ENCODE measurements around the gene LCN12.

The LCN12 gene

DNA sequence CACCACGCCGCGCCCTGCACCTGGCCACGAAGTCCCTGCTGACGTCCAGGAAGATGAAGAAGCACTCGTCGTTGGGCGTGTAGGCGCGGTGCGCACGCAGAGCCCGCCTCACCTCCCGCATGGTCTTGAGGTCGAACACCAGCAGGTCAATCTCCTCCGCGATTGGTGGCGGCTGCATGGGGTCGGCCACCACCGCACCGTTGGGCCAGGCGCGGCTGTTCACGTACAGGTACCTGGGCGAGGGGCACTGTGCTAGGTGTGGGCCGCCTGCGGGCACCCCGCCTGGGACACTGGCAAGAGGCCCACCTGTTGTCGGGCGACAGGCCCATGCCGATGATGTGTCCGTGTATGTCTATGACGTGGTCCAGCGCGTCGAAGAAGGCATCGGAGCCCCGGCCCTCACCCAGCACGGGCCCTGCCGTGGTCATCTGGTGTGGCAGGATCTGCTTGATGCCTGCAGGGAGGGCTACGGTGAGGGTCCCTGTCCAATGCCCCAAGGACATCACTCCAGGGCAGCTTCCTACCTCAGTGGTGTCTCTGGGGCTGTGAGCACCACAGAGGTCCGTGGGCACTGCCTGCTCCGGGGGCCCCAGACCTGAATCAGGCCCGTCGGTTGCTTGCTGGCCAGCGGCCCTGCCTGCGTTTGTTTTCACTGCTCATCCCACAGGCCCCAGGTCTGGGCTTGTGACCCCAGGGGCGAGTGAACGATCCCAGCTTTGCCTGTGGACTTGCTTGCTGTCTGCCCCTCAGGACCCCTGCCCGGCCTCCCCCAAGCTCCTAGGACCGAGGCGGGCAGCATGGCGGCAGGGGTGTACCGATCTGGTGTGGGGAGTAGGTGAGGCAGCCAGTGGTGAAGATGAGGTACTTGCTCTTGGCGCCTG is 10.6 kb upstream of the LCN12 start:
- no peak overlapping the region for H3K4me3 ChIP-seq
- peaks cover 30% of the 10 kb centered on the region; the same call in 1 of the 2 replicates for H3K36me3 ChIP-seq (ENCODE audit: insufficient read depth, low read length)
- H3K9me3 ChIP-seq (ENCODE audit: low read depth, low read length), result no peaks in the 10 kb centered on the region
- H3K9ac ChIP-seq (ENCODE audit: insufficient read length), result no peak overlapping the region
- TF ChIP-seq FOXP2 (optimal IDR thresholded peaks at IDR 0.05; ENCODE audit: control extremely low read depth, extremely low read length, insufficient read depth), result no peak
- no peak for TF ChIP-seq EZH2 (IDR thresholded peaks at IDR 0.05)
- no peak for TF ChIP-seq POLR2AphosphoS5 (IDR thresholded peaks at IDR 0.05; ENCODE audit: borderline replicate concordance, low read depth, low read length)
- DNase-seq (ENCODE audit: low read depth, low spot score), result no peak
- H3K27ac ChIP-seq, result no peak overlapping the region

DNA sequence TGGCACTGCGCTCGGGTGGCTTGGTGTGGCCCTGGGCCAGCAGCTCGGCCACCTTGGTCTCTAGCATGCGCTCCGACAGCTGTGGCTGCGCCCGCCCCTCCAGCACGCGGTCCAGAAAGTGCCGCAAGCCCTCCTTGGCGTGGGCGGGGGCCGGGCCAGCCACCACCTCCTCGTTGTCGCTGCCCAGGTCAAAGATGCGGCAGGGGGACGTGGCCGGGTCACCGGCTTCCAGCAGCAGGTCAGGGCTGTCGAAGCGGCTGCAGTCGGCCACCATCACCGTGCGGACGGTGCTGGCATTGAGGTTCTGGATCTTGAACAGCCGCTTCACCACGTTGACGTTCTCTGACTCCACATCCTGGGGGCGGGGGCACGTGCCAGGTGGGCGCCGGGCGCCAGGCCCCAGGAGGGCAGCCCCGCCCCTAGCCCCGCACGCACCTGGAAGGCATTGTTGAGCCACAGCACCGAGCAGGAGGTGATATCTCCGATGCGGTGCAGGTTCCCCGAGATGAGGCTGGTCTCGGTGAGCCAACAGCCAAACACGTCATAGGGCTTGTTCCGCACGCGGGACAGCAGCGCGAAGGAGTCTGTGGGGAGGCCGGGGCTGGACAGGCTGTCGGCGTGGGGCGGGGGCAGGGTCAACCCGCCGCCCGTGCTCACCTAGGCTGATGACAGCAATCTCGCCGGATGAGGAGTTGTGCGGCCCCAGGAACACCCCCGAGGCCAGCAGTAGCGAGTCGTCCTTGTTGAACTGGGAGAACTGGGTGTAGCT is 9.8 kb upstream of the LCN12 start:
- Histone ChIP-seq H3K36me3 (ENCODE audit: insufficient read depth, low read length) (peaks cover 30% of the 10 kb centered on the region; the same call in 1 of the 2 replicates), H3K9ac (ENCODE audit: insufficient read length) (no peak overlapping the region), H3K4me3 (no peak overlapping the region), H3K9me3 (ENCODE audit: low read depth, low read length) (no peaks in the 10 kb centered on the region), H3K27ac (no peak overlapping the region)
- TF ChIP-seq FOXP2 (optimal IDR thresholded peaks at IDR 0.05; ENCODE audit: control extremely low read depth, extremely low read length, insufficient read depth), result no peak
- TF ChIP-seq EZH2 (IDR thresholded peaks at IDR 0.05), result no peak
- TF ChIP-seq POLR2AphosphoS5 (IDR thresholded peaks at IDR 0.05; ENCODE audit: borderline replicate concordance, low read depth, low read length), result no peak
- no peak for DNase-seq (ENCODE audit: low read depth, low spot score)

DNA sequence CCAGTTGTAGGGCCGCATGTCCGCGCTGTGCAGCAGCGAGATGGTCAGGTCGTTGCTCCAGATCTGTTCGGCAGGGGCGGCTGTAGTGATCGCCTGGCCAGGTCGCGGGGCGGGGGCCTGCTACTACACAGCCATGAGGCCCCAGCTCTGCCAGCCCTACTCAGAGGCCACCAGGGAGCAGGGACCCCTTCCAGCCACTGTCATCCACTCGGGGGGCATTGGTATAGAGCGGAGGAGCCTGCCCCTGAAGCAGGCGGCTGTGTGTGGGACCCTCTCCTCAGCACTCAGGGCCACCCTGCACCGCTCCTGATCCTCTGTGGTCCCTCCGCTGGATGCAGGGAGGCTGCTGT is 9.2 kb upstream of the LCN12 start:
- no peak for TF ChIP-seq EZH2 (IDR thresholded peaks at IDR 0.05)
- TF ChIP-seq FOXP2 (optimal IDR thresholded peaks at IDR 0.05; ENCODE audit: control extremely low read depth, extremely low read length, insufficient read depth), result no peak
- TF ChIP-seq POLR2AphosphoS5 (IDR thresholded peaks at IDR 0.05; ENCODE audit: borderline replicate concordance, low read depth, low read length), result no peak
- DNase-seq (ENCODE audit: low read depth, low spot score), result no peak
- Histone ChIP-seq H3K36me3 (ENCODE audit: insufficient read depth, low read length) (peaks cover 30% of the 10 kb centered on the region; the same call in 1 of the 2 replicates), H3K9ac (ENCODE audit: insufficient read length) (no peak overlapping the region), H3K27ac (no peak overlapping the region), H3K4me3 (peak overlapping the region; percentile 88), H3K9me3 (ENCODE audit: low read depth, low read length) (no peaks in the 10 kb centered on the region)

DNA sequence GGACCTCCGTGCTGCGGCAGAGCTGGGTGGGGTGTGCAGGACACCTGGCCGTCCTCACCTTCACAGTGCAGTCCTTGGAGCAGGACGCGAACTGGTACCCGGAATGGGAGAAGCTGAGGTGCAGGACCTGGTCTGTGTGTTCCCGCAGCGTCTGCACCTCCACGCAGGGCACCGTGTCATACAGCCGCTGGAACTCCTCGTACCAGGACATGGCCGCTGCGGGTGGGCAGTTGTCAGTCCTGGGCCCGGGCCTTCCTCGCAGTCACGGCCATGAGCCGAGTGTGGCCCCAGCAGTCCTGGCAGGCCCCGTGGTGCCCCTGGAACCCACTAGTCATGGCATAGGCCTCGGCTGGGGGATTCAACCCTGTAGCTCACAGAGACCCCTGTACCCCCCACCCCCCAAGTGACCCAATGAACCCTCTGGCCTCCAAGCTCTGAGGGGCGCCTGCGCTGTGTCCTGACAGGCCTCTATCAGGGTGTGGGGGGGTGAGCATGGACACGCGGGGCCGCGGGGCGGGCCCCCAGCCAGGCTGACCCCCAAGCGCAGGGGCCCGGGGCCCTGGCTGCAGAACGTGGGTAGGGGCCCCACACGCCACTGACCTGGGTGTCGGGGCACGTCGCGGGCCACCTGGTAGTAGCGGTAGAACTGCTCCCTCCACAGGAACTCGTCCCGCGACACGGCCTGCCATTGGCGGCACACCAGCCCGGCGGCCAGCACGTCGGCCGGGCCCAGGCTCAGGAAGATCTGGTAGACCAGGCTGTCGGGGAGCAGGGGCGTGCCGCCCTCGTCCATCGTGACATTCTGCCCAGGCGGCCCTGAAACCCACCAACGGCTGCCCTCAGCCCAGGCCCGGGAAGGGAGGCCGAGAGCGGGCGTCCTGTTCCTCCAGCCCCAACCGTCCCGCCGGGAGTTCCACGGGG is 8.5 kb upstream of the LCN12 start:
- Histone ChIP-seq H3K4me3 (peak overlapping the region; percentile 88), H3K9me3 (ENCODE audit: low read depth, low read length) (no peaks in the 10 kb centered on the region), H3K36me3 (ENCODE audit: insufficient read depth, low read length) (peaks cover 30% of the 10 kb centered on the region; the same call in 1 of the 2 replicates), H3K9ac (ENCODE audit: insufficient read length) (peak overlapping the region; percentile 86), H3K27ac (no peak overlapping the region)
- no peak for DNase-seq (ENCODE audit: low read depth, low spot score)
- no peak for TF ChIP-seq FOXP2 (optimal IDR thresholded peaks at IDR 0.05; ENCODE audit: control extremely low read depth, extremely low read length, insufficient read depth)
- TF ChIP-seq POLR2AphosphoS5 (IDR thresholded peaks at IDR 0.05; ENCODE audit: borderline replicate concordance, low read depth, low read length), result peak; percentile 36; the same call in 1 of the 2 replicates
- no peak for TF ChIP-seq EZH2 (IDR thresholded peaks at IDR 0.05)

DNA sequence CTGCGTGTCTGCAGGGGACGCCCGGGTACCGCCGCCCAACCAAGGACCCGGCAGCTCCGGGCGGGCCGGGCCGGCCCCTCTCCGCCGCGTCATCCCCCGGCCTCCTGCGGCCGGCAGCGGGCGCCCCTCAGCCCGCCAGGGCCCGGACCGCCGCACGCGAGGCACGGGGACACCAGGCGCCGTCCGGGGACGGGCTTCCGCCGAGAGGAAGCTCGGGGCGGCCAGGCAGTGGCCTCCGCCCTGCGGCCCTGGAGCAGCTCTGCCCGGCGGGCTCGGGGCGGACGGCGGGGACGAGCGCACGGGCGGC is 7.9 kb upstream of the LCN12 start:
- H3K9me3 ChIP-seq (ENCODE audit: low read depth, low read length), result no peaks in the 10 kb centered on the region
- DNase-seq (ENCODE audit: low read depth, low spot score), result no peak
- H3K4me3 ChIP-seq, result peak overlapping the region; percentile 88
- H3K9ac ChIP-seq (ENCODE audit: insufficient read length), result peak overlapping the region; percentile 86
- peaks cover 30% of the 10 kb centered on the region; the same call in 1 of the 2 replicates for H3K36me3 ChIP-seq (ENCODE audit: insufficient read depth, low read length)
- TF ChIP-seq POLR2AphosphoS5 (IDR thresholded peaks at IDR 0.05; ENCODE audit: borderline replicate concordance, low read depth, low read length), result no peak
- H3K27ac ChIP-seq, result no peak overlapping the region

DNA sequence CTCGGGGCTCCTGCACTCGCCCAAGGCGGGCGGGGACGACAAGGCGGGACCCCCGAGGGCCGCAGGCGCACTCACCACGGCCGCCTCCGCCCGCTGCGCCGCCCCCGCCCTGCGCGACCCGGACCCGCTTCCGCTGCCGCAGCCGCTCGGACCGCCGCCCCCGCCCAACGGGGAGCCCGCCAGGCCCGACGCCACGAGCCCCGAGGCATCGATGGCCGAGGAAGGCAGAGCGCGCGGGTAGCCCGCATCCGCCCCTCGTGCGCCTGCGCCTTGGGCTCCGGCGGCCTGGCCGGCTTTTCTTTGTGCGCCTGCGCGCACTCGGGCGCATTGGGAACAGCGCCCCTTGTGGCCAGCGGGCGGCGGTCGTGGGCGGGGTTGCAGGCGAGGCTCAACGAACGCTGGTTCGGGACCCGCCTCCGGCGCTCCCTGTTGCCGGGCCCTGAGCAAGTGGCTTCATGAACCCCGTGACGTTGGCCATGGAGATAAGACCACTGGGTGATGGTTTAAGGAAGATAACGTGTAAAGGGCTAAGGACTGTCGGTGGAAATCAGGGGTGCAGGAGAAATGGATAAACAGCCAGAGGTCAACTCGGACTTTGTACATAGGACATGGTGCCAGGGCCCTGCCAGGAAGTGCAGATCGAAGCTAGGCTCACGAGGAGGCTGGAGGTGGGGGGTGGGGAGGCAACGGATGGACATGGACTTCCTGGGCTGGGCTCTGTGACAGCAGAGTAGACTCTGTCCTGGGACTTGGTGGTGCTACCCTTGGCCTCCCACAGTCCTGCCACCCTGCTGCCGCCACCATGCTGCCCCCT is 7.3 kb upstream of the LCN12 start, which contains the start of the genes C8G and FBXW5:
Gene C8G (plus strand): TSS at position 725 of the 814 bp plus-strand sequence. CDS start 78 bp downstream, at position 803.
Gene FBXW5 (minus strand): TSS at position 220 of the 814 bp plus-strand sequence. CDS start 655 bp downstream, outside the sequence.
- Histone ChIP-seq H3K27ac (no peak within 1 kb of the TSS), H3K36me3 (ENCODE audit: insufficient read depth, low read length) (peaks cover 30% of the 10 kb centered on the region; the same call in 1 of the 2 replicates), H3K9ac (ENCODE audit: insufficient read length) (peak within 1 kb of the TSS; percentile 86), H3K4me3 (peak within 1 kb of the TSS; percentile 88), H3K9me3 (ENCODE audit: low read depth, low read length) (no peaks in the 10 kb centered on the region)
- peak; percentile 18 for DNase-seq (ENCODE audit: low read depth, low spot score)
- peak; percentile 41; the same call in 1 of the 2 replicates for TF ChIP-seq POLR2AphosphoS5 (IDR thresholded peaks at IDR 0.05; ENCODE audit: borderline replicate concordance, low read depth, low read length)
- no peak for TF ChIP-seq EZH2 (IDR thresholded peaks at IDR 0.05)
- TF ChIP-seq FOXP2 (optimal IDR thresholded peaks at IDR 0.05; ENCODE audit: control extremely low read depth, extremely low read length, insufficient read depth), result peak; percentile 58

Data from SK-N-MC (cell line).